MM.1S (cell line): Measurements from ENCODE around the gene SPATA22.
A peak's percentile ranks its signal among the peaks of the same experiment; 100 is the strongest.
"Not testable (repeated sequence)": the region's sequence is repeated elsewhere in the genome, so short reads cannot be mapped to it uniquely, and the experiment has no call there.

ENCODE experiments used
- DNase-seq: peaks from one replicate; pipeline ENCODE4 v3.0.0-alpha.2; 2015
- H2AFZ ChIP-seq: fragments of 300-600 bp; sonication (generic); 2 replicates; pipeline ENCODE4 v1.6.0; 2016; ENCODE audit warnings: antibody characterized with exemption, low read length
- H3F3A ChIP-seq: fragments of 300-600 bp; sonication (generic); 2 replicates; pipeline ENCODE4 v1.6.1; 2016; ENCODE audit warnings: mild to moderate bottlenecking, antibody characterized with exemption, low read length, moderate library complexity, mixed read lengths; ENCODE audit not compliant: insufficient read depth
- H3K27ac ChIP-seq: fragments of 300-600 bp; sonication (generic); 2 replicates; pipeline ENCODE4 v1.5.1; 2016; ENCODE audit warnings: mild to moderate bottlenecking, low read length
- H3K27me3 ChIP-seq: fragments of 300-600 bp; sonication (generic); replicated peaks from 2 replicates; pipeline ENCODE4 v1.6.0; 2016; ENCODE audit warnings: low read length; ENCODE audit not compliant: insufficient read depth
- H3K36me3 ChIP-seq: fragments of 300-600 bp; sonication (generic); replicated peaks from 2 replicates; pipeline ENCODE4 v1.6.1; 2016; ENCODE audit warnings: mild to moderate bottlenecking, low read length, mixed read lengths; ENCODE audit not compliant: insufficient read depth
- H3K4me1 ChIP-seq: fragments of 300-600 bp; sonication (generic); 2 replicates; pipeline ENCODE4 v1.6.1; 2016; ENCODE audit warnings: low read length, mixed read lengths
- H3K4me2 ChIP-seq: fragments of 300-600 bp; sonication (generic); 2 replicates; pipeline ENCODE4 v1.6.0; 2016; ENCODE audit warnings: low read depth, low read length
- H3K4me3 ChIP-seq: fragments of 300-600 bp; sonication (generic); 2 replicates; pipeline ENCODE4 v1.5.1; 2016; ENCODE audit warnings: low read length, mixed read lengths
- H3K79me2 ChIP-seq: fragments of 300-600 bp; sonication (generic); 2 replicates; pipeline ENCODE4 v1.6.1; 2016; ENCODE audit warnings: mixed run types, low read length, mixed read lengths
- H3K9ac ChIP-seq: fragments of 300-600 bp; sonication (generic); 2 replicates; pipeline ENCODE4 v1.6.1; 2016; ENCODE audit warnings: low read length, mixed read lengths
- H3K9me2 ChIP-seq: fragments of 300-600 bp; sonication (generic); replicated peaks from 2 replicates; pipeline ENCODE4 v1.6.1; 2016; ENCODE audit warnings: mild to moderate bottlenecking, low read length, mixed read lengths; ENCODE audit not compliant: insufficient read depth
- H3K9me3 ChIP-seq: fragments of 300-600 bp; sonication (generic); replicated peaks from 2 replicates; pipeline ENCODE4 v1.6.1; 2016; ENCODE audit warnings: mild to moderate bottlenecking, low read length, mixed read lengths; ENCODE audit not compliant: insufficient read depth
- H4K20me1 ChIP-seq: fragments of 300-600 bp; sonication (generic); 2 replicates; pipeline ENCODE4 v1.6.1; 2016; ENCODE audit warnings: mild to moderate bottlenecking, low read length, moderate library complexity, mixed read lengths; ENCODE audit not compliant: insufficient read depth
- CTCF ChIP-seq: fragments of 300-600 bp; sonication (generic); IDR thresholded peaks from 2 replicates; pipeline ENCODE4 v1.5.1; 2016; ENCODE audit warnings: antibody characterized with exemption, low read length, mixed read lengths
- EZH2 ChIP-seq: fragments of 300-600 bp; sonication (generic); optimal IDR thresholded peaks from 2 replicates; pipeline ENCODE3; 2017; ENCODE audit warnings: low read depth, mild to moderate bottlenecking, antibody characterized with exemption, low read length, mixed read lengths
- EZH2phosphoT487 ChIP-seq: fragments of 300-600 bp; sonication (generic); IDR thresholded peaks from 2 replicates; pipeline ENCODE4 v1.6.1; 2018; ENCODE audit warnings: antibody characterized with exemption, low read length

SPATA22 gene

DNA sequence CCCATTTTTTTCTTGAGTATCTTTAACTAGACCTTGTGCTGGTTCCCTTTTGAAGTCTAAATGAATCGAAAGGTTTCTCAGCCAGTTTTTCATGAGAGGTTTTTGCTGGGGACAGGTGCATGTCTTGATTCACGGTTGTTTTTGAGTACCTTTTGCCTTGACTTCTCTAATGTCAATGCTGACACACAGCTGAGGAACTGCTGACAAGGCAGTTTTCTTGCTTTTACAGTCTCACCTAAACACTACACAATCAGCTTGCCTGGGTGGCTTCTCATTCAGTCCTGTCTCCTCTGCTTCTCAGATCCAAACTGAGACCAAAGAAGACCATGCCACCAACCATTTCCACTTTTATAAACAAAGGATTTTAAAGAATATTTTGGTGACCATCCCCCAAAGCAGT is 53.4 kb downstream of the SPATA22 start:
- Histone ChIP-seq H3K79me2 (no peaks in the 10 kb centered on the region), H2AFZ (no peak overlapping the region), H3K9me2 (no peaks in the 10 kb centered on the region), H3K36me3 (no peaks in the 10 kb centered on the region), H3K27me3 (no peaks in the 10 kb centered on the region), H3K4me3 (no peak overlapping the region), H3K9me3 (no peaks in the 10 kb centered on the region), H4K20me1 (no peaks in the 10 kb centered on the region), H3K4me1 (no peaks in the 10 kb centered on the region), H3K9ac (no peak overlapping the region), H3K4me2 (no peak overlapping the region), H3F3A (no peaks in the 10 kb centered on the region), H3K27ac (no peak overlapping the region)
- TF ChIP-seq EZH2phosphoT487 (no peak), CTCF (no peak), EZH2 (no peak)
- peak; percentile 17 for DNase-seq

DNA sequence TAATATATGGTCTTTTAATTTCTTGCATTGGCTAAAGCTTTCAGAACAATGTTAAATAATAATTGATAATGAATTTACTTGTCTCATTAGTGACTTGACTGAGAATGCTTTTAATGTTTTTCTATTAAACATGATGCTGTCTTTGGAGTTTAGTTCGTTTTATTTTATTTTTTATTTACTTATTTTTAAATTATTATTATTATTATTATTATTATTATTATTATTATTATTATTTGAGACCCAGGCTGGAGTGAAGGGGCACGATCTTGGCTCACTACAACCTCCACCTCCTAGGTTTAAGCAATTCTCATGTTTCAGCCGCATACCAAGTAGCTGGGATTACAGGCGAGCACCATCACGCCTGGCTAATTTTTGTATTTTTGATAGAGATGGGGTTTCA is 56.0 kb downstream of the SPATA22 start:
- Histone ChIP-seq H3K27me3 (no peaks in the 10 kb centered on the region), H2AFZ (no peak overlapping the region), H3K27ac (no peak overlapping the region), H4K20me1 (no peaks in the 10 kb centered on the region), H3K79me2 (no peaks in the 10 kb centered on the region), H3K4me2 (no peak overlapping the region), H3K9me2 (no peaks in the 10 kb centered on the region), H3K4me1 (no peaks in the 10 kb centered on the region), H3K4me3 (no peak overlapping the region), H3K9ac (no peak overlapping the region), H3F3A (no peaks in the 10 kb centered on the region), H3K9me3 (no peaks in the 10 kb centered on the region), H3K36me3 (no peaks in the 10 kb centered on the region)
- TF ChIP-seq EZH2phosphoT487 (no peak), EZH2 (no peak), CTCF (no peak)
- no peak for DNase-seq

DNA sequence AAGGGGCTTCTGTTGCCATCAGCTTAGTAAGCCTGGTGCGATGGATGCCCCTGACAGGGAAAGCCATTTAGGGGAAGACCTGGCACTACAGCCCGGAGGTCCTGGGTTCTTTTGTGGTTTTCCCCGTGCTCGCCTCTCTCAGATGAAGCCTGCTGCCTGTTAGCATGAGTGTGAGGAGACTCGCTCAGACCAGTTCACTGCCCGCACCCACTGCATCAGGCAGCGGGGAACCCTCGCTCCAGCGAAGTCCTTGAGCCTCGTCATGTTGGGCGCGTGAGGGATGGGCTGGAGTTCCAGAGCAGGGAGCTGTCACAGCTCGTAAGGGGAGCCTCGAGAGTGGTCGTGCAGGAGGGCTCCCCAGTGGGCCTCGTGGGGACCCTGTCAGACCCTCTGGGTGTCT is 59.4 kb downstream of the SPATA22 start:
- not testable (repeated sequence) for H3K4me1 ChIP-seq, H3K9me2 ChIP-seq, H3K9me3 ChIP-seq, H3K27ac ChIP-seq, DNase-seq, H3K36me3 ChIP-seq, H3K9ac ChIP-seq, H3K27me3 ChIP-seq, H3K4me3 ChIP-seq, H2AFZ ChIP-seq, H4K20me1 ChIP-seq, H3K79me2 ChIP-seq, H3F3A ChIP-seq, H3K4me2 ChIP-seq

DNA sequence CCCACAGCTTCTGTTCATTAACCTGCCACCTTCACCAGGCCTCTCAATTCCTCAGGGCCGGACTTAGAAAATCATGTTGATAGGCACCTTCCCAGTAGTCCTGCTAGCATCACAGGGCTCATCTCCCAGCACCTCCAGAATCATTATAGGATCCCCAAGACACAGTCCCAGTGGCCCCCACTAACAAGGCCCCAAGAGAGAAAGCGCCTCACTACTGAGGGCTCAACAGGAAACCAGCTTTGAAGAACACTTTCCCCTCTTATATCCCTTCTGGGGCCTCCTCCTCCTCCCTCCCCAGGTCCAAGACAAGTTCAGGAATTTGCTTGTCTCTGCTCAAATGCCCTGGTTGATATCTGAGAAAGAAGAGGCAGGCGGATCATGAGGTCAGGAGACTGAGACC is 60.5 kb downstream of the SPATA22 start, which contains the start of gene OR3A3:
Gene OR3A3, plus strand, starts transcription at position 301 of the 400 bp plus-strand sequence.
- Histone ChIP-seq H3K9me3 (no peaks in the 10 kb centered on the region), H3K9ac (no peak within 1 kb of the TSS), H3K4me2 (no peak within 1 kb of the TSS), H4K20me1 (no peaks in the 10 kb centered on the region), H2AFZ (no peak within 1 kb of the TSS), H3K27ac (no peak within 1 kb of the TSS), H3K79me2 (no peaks in the 10 kb centered on the region), H3K9me2 (no peaks in the 10 kb centered on the region), H3K27me3 (no peaks in the 10 kb centered on the region; the same call in 1 of the 2 replicates), H3K4me3 (no peak within 1 kb of the TSS), H3F3A (no peaks in the 10 kb centered on the region), H3K4me1 (no peaks in the 10 kb centered on the region), H3K36me3 (no peaks in the 10 kb centered on the region)
- TF ChIP-seq EZH2 (no peak), CTCF (no peak), EZH2phosphoT487 (no peak)
- DNase-seq = no peak

DNA sequence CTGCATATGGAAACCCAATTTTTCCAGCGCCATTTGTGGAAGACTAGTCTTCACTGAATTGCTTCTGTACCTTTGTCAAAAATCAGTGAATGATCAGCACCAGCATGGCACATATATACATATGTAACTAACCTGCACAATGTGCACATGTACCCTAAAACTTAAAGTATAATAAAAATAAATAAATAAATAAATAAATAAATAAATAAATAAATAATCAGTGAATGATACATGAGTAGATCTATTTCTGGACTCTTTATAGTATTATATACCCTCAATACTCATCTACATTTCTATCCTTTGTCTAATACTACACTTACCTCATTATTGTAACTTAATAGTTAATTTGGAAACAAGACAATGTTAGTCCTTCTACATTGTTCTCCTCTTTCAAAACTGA is 67.8 kb downstream of the SPATA22 start:
- not testable (repeated sequence) for H3K79me2 ChIP-seq, H4K20me1 ChIP-seq, H3K4me2 ChIP-seq, H3K27ac ChIP-seq, H3K27me3 ChIP-seq, H3K4me3 ChIP-seq, H3K9me2 ChIP-seq, DNase-seq, H2AFZ ChIP-seq, H3K4me1 ChIP-seq, H3K9me3 ChIP-seq, H3K36me3 ChIP-seq, H3K9ac ChIP-seq, H3F3A ChIP-seq
